Measurements from ENCODE around the gene GSX2. TPM values are rescaled to one million over a fixed set of nuclear protein-coding genes. Genes with fewer than 3 reads are reported as not detected.
"Not testable (repeated sequence)": the region's sequence is repeated elsewhere in the genome, so short reads cannot be mapped to it uniquely, and the experiment has no call there.

The GSX2 gene
- total RNA-seq: not detected
- polyA plus RNA-seq: not detected

DNA sequence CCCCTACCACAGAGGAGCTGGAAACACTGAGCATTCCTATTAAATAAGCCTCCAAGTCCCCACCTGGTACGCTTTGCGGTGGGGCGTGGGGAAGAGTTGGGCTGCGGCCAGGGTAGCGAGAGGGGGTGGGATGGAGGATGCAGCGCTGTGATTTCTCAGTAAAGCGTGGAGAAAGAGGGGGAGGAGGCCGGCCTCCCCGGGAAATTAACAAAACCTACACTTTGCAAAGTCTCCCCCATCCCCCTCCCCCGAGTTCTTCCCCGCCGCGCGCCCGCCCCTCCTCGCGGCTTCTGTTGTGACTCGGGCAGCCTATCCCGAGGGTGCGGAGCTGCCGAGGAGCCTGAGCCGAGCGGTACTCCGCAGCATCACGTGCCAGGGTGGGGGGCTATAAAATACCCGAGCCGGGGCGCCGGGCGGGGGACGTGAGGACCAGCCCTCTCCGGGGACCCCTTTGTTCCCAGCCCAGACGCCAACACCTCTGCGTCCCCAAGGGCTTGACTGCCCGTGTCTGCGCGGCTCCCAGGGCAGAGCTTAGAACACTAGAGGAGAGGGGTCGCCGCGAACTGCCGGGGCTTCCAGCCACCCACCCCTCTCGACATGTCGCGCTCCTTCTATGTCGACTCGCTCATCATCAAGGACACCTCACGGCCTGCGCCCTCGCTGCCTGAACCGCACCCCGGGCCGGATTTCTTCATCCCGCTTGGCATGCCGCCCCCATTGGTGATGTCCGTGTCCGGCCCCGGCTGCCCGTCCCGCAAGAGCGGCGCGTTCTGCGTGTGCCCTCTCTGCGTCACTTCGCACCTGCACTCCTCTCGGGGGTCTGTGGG is at the start of gene GSX2:
GSX2 (plus strand) TSS at position 416 of the 827 bp plus-strand sequence; CDS start at position 598, 182 bp downstream.
- H3K27ac ChIP-seq (ENCODE audit: low read depth): no peak within 1 kb of the TSS
- DNase-seq (ENCODE audit: extremely low spot score): no peak
- H3K36me3 ChIP-seq (ENCODE audit: insufficient read depth): no peaks in the 10 kb centered on the region
- H3K4me1 ChIP-seq (ENCODE audit: insufficient read depth): no peaks in the 10 kb centered on the region
- WGBS: 1% methylated on average over 66 of the region's 66 CpGs
- peak within 1 kb of the TSS; percentile 29 for H3K4me3 ChIP-seq (ENCODE audit: low read depth, low read length)

DNA sequence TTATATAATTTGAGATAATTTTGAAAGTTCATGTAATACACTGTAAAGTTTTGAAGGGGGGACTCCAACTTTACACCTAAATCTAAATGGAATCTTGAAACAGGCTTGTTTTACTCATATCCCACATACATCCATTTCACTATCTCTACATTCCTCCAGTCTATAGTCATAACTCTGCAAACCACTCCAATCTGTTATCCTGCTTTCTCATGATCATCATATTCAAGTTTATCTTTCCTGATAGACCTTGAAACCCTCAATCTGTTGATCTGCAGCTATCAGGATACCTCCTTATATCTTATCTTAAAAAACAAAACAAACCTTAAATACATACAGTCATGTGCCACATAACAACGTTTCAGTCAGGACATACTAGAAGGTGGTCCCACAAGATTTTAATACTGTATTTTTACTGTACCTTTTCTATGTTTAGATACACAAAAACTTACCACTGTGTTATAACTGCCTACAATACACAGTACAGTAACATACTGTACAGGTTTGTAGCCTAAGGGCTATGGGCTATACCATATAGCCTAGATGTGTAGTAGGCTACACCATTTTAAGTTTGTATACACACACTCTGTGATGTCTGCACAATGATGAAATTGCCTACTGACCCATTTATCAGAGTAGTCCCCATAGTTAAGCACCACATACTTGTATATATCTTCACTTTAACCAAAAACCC is 49.6 kb upstream of the GSX2 start:
- no peak overlapping the region for H3K4me3 ChIP-seq (ENCODE audit: low read depth, low read length)
- no peak overlapping the region for H3K27ac ChIP-seq (ENCODE audit: low read depth)
- no peak for DNase-seq (ENCODE audit: extremely low spot score)
- H3K36me3 ChIP-seq (ENCODE audit: insufficient read depth): no peaks in the 10 kb centered on the region
- 24% methylated on average over 1 of the region's 1 CpG for WGBS
- no peaks in the 10 kb centered on the region for H3K4me1 ChIP-seq (ENCODE audit: insufficient read depth)

DNA sequence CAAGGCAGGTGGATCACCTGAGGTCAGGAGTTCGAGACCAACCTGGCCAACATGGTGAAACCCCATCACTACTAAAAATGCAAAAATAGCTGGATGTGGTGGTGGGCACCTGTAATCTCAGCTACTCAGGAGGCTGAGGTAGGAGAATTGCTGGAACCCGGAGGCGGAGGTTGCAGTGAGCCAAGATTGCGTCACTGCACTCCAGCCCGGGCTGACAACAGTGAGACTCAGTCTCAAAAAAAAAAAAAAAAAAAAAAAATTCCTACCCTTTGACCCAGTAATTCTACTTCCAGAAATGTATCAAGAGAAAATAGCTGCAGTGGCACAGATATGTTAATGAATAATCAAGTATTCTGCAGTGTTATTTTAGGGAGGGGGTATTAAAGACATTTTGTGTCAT is 46.6 kb upstream of the GSX2 start:
- not testable (repeated sequence) for DNase-seq (ENCODE audit: extremely low spot score); H3K27ac ChIP-seq (ENCODE audit: low read depth); H3K4me1 ChIP-seq (ENCODE audit: insufficient read depth); H3K4me3 ChIP-seq (ENCODE audit: low read depth, low read length); H3K36me3 ChIP-seq (ENCODE audit: insufficient read depth)
- WGBS: 91% methylated on average over 5 of the region's 5 CpGs

- DNase-seq (ENCODE audit: extremely low spot score): no peak
- H3K27ac ChIP-seq (ENCODE audit: low read depth): no peak overlapping the region
- 96% methylated on average over 2 of the region's 2 CpGs for WGBS
- H3K4me1 ChIP-seq (ENCODE audit: insufficient read depth): no peaks in the 10 kb centered on the region
- H3K4me3 ChIP-seq (ENCODE audit: low read depth, low read length): no peak overlapping the region
- H3K36me3 ChIP-seq (ENCODE audit: insufficient read depth): no peaks in the 10 kb centered on the region
These were observed 45.5 kb upstream of the GSX2 start for GRCh38 chr4:54054501-54054900.

- no peak for DNase-seq (ENCODE audit: extremely low spot score)
- Histone ChIP-seq H3K36me3 (ENCODE audit: insufficient read depth) (no peaks in the 10 kb centered on the region), H3K4me3 (ENCODE audit: low read depth, low read length) (no peak overlapping the region), H3K27ac (ENCODE audit: low read depth) (no peak overlapping the region), H3K4me1 (ENCODE audit: insufficient read depth) (no peaks in the 10 kb centered on the region)
- 97% methylated on average over 1 of the region's 1 CpG for WGBS
These were observed 44.5 kb upstream of the GSX2 start for GRCh38 chr4:54055494-54055893.

- no peaks in the 10 kb centered on the region for H3K36me3 ChIP-seq (ENCODE audit: insufficient read depth)
- no peak for DNase-seq (ENCODE audit: extremely low spot score)
- no peak overlapping the region for H3K4me3 ChIP-seq (ENCODE audit: low read depth, low read length)
- H3K27ac ChIP-seq (ENCODE audit: low read depth): no peak overlapping the region
- H3K4me1 ChIP-seq (ENCODE audit: insufficient read depth): no peaks in the 10 kb centered on the region
These were observed 43.6 kb upstream of the GSX2 start for GRCh38 chr4:54056360-54056759.

- 76% methylated on average over 3 of the region's 3 CpGs for WGBS
- Histone ChIP-seq H3K4me3 (ENCODE audit: low read depth, low read length) (no peak overlapping the region), H3K36me3 (ENCODE audit: insufficient read depth) (no peaks in the 10 kb centered on the region), H3K4me1 (ENCODE audit: insufficient read depth) (no peaks in the 10 kb centered on the region), H3K27ac (ENCODE audit: low read depth) (no peak overlapping the region)
- DNase-seq (ENCODE audit: extremely low spot score): no peak
These were observed 41.8 kb upstream of the GSX2 start for GRCh38 chr4:54058171-54058570.

- Histone ChIP-seq H3K4me1 (ENCODE audit: insufficient read depth) (no peaks in the 10 kb centered on the region), H3K27ac (ENCODE audit: low read depth) (no peak overlapping the region)
- WGBS: 41% methylated on average over 2 of the region's 2 CpGs
These were observed 39.8 kb upstream of the GSX2 start for GRCh38 chr4:54060116-54060515.

GRCh38 chr4:54061067-54061466 is 38.9 kb upstream of the GSX2 start:
- no peaks in the 10 kb centered on the region for H3K4me1 ChIP-seq (ENCODE audit: insufficient read depth)
- no peaks in the 10 kb centered on the region for H3K36me3 ChIP-seq (ENCODE audit: insufficient read depth)
- DNase-seq (ENCODE audit: extremely low spot score): no peak
- H3K27ac ChIP-seq (ENCODE audit: low read depth): no peak overlapping the region
- no peak overlapping the region for H3K4me3 ChIP-seq (ENCODE audit: low read depth, low read length)
- 72% methylated on average over 3 of the region's 3 CpGs for WGBS

More at GRCh38 chr4:54060116-54060515, 39.8 kb upstream of the GSX2 start:
- DNase-seq (ENCODE audit: extremely low spot score): no peak
- no peak overlapping the region for H3K4me3 ChIP-seq (ENCODE audit: low read depth, low read length)
- no peaks in the 10 kb centered on the region for H3K36me3 ChIP-seq (ENCODE audit: insufficient read depth)

- peak overlapping the region; percentile 95 for H3K4me3 ChIP-seq (ENCODE audit: low read depth, low read length)
- WGBS: 76% methylated on average over 1 of the region's 1 CpG
- no peaks in the 10 kb centered on the region for H3K36me3 ChIP-seq (ENCODE audit: insufficient read depth)
- H3K4me1 ChIP-seq (ENCODE audit: insufficient read depth): no peaks in the 10 kb centered on the region
- H3K27ac ChIP-seq (ENCODE audit: low read depth): no peak overlapping the region
- no peak for DNase-seq (ENCODE audit: extremely low spot score)
These were observed 38.1 kb upstream of the GSX2 start for GRCh38 chr4:54061873-54062272.

DNA sequence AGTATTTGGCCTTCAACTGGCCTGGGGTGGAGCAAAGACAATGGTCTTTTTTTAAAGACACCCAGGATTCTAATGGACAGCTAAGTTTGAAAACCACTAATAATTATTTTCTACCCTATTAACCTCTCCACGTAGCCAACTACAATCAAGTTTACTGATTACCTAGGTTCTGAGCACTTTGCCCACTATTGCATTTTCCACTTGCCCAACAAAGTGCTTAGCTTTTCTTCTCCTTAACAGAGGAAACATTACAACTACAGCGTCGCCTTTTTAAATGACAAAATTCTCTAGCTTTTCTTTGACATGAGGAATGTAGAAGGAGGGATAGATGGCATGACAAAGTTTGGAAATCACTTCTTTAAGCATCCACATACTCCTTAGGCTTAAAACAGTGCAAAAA is 37.6 kb upstream of the GSX2 start:
- Histone ChIP-seq H3K4me1 (ENCODE audit: insufficient read depth) (no peaks in the 10 kb centered on the region), H3K36me3 (ENCODE audit: insufficient read depth) (no peaks in the 10 kb centered on the region), H3K4me3 (ENCODE audit: low read depth, low read length) (peak overlapping the region; percentile 95), H3K27ac (ENCODE audit: low read depth) (no peak overlapping the region)
- WGBS: 63% methylated on average over 3 of the region's 3 CpGs
- DNase-seq (ENCODE audit: extremely low spot score): no peak

DNA sequence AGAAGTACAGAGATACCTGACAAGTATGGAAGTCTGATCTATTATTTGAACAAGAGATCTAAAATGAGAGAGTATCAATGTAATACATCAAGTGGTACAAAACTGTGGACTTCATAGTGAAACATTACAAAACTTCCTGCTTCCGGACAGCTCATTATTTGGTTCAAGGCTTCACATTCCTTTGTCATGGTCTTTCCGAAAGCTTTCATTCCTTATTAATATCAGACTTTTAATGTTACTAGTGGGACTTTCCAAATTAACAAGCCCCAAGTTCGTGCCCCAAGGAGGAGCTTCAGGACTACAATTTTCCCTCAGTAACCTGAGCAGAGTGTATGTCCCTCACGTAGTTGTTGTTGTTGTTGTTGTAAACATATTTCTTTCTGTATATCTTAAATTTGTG is 36.7 kb upstream of the GSX2 start:
- WGBS: 3% methylated on average over 4 of the region's 4 CpGs
- no peak for DNase-seq (ENCODE audit: extremely low spot score)
- Histone ChIP-seq H3K27ac (ENCODE audit: low read depth) (no peak overlapping the region), H3K4me1 (ENCODE audit: insufficient read depth) (no peaks in the 10 kb centered on the region), H3K36me3 (ENCODE audit: insufficient read depth) (no peaks in the 10 kb centered on the region), H3K4me3 (ENCODE audit: low read depth, low read length) (peak overlapping the region; percentile 95)

DNA sequence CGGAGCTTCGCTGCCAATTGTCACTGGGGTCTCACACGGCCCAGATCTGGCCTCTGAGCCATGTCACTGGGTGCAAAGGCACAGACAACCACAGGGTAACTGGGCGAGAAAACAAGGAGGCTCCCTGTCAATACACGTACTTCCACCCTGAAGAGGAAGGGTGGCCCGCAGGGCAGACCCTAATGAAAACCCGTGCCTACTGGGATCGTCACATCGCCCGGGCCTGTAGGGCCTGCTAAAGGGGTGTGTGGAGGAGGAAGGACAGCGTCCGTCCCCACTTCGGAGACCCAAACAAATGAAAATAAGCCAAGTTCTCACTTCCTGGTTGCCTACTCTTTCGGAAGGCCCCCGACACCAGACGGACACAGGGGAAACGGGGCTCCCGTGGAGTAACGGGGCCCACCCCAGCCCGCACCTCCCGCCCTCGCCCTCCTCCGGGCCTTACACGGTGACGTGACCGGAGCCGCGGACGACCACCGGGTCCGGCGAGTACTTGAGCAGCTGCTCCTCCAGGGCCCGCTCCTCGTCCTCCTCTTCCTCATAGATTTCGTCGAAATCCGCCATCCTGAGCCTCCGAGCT is 36.1 kb upstream of the GSX2 start:
- H3K4me1 ChIP-seq (ENCODE audit: insufficient read depth): no peaks in the 10 kb centered on the region
- no peaks in the 10 kb centered on the region for H3K36me3 ChIP-seq (ENCODE audit: insufficient read depth)
- DNase-seq (ENCODE audit: extremely low spot score): no peak
- WGBS: under 1% methylated on average over 38 of the region's 38 CpGs
- H3K4me3 ChIP-seq (ENCODE audit: low read depth, low read length): peak overlapping the region; percentile 95
- H3K27ac ChIP-seq (ENCODE audit: low read depth): peak overlapping the region; percentile 97
